ENCODE measurements around the gene KRTAP4-6. TPM values are rescaled to one million over a fixed set of nuclear protein-coding genes. Genes with fewer than 3 reads are reported as not detected.
"Not testable (repeated sequence)": the region's sequence is repeated elsewhere in the genome, so short reads cannot be mapped to it uniquely, and the experiment has no call there.

Gene KRTAP4-6
- total and polyA plus RNA-seq, 2 of the 8 experiments (the other 6 are each of a cell fraction or from before 2014, with no cell fraction given), result not detected

DNA sequence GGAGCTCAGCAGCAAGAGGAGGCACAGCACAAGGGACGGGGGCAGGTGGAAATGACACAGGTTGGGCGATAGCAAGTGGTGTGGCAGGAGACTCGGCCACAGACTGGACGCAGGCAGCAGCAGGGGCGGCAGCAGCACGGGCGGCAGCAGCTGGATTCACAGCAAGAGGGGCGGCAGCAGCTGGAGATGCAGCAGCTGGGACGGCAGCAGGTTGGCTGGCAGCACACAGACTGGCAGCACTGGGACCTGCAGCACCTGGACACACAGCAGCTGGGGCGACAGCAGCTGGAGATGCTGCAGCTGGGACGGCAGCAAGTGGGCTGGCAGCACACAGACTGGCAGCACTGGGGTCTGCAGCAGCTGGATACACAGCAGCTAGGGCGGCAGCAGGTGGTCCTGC lies 479 bp downstream of the KRTAP4-6 start:
- DNase-seq (ENCODE audit: low read depth in 1 of 2, low spot score in 2 of 2); H3K27ac ChIP-seq (ENCODE audit: low read depth, low read length); H3K4me2 ChIP-seq (ENCODE audit: insufficient read depth in 1 of 2, low read depth in 2 of 2, low read length in 2 of 2); H2BK120ac ChIP-seq (replicated peaks; ENCODE audit: low read depth, low read length); H2AK5ac ChIP-seq (ENCODE audit: low read depth, low read length); H3K18ac ChIP-seq (ENCODE audit: extremely low read depth, low read length); H3K36me3 ChIP-seq (ENCODE audit: control insufficient read depth in 2 of 4, insufficient read depth in 4 of 4, low read length in 3 of 4); FAIRE-seq; H4K5ac ChIP-seq (ENCODE audit: insufficient read length, low read depth, low read length); H4K8ac ChIP-seq (ENCODE audit: extremely low read depth, insufficient read depth, low read length); CTCF ChIA-PET (ENCODE audit: partially characterized antibody); H3K14ac ChIP-seq (ENCODE audit: insufficient read length); H2AFZ ChIP-seq (ENCODE audit: low read length); H2BK20ac ChIP-seq (ENCODE audit: low read length); H3K56ac ChIP-seq (replicated peaks; ENCODE audit: insufficient read length, low read depth, low read length); H2BK5ac ChIP-seq (ENCODE audit: low read depth, low read length); H3K4me1 ChIP-seq (replicated peaks in 1 of 4; ENCODE audit: control insufficient read depth in 3 of 4, insufficient read depth in 4 of 4, low read length in 3 of 4); H3K9ac ChIP-seq (replicated peaks in 1 of 4; ENCODE audit: extremely low read depth in 1 of 4, low read depth in 3 of 4, low read length in 3 of 4); H2BK15ac ChIP-seq (ENCODE audit: low read length); H3K4me3 ChIP-seq (ENCODE audit: extremely low read depth in 1 of 4, insufficient read depth in 2 of 4, low read depth in 3 of 4, low read length in 4 of 4); H3K23ac ChIP-seq (ENCODE audit: insufficient read length); POLR2A ChIA-PET (ENCODE audit: partially characterized antibody); H4K20me1 ChIP-seq (replicated peaks in 1 of 2; ENCODE audit: control insufficient read depth in 1 of 2, insufficient read depth in 2 of 2, low read length in 2 of 2); H3K23me2 ChIP-seq (ENCODE audit: low read depth, low read length); H3K4ac ChIP-seq (replicated peaks; ENCODE audit: insufficient read length, low read depth, low read length); H3K79me1 ChIP-seq (ENCODE audit: low read depth, low read length); H3K79me2 ChIP-seq (ENCODE audit: control insufficient read depth in 1 of 2, insufficient read depth in 2 of 2, low read length in 2 of 2); H3K27me3 ChIP-seq (replicated peaks in 1 of 4; ENCODE audit: control insufficient read depth in 3 of 4, extremely low read depth in 1 of 4, insufficient read depth in 3 of 4, low read length in 3 of 4); H2BK12ac ChIP-seq (ENCODE audit: low read depth, low read length); H4K91ac ChIP-seq (replicated peaks; ENCODE audit: insufficient read length, low read length): not testable (repeated sequence)
- WGBS, 2 experiments (ENCODE audit: extremely low coverage in 1 of 2, insufficient coverage in 1 of 2, insufficient read length in 1 of 2, insufficient replicate concordance in 2 of 2, low coverage in 1 of 2, low lambda C conversion rate in 2 of 2, missing lambda C conversion rate in 1 of 2), result 89% methylated on average over 12 of the region's 12 CpGs; no CpG with 5 or more reads in 1 of the 2 experiments
- H3K9me3 ChIP-seq (ENCODE audit: insufficient read depth in 2 of 2, low read depth in 1 of 2, low read length in 1 of 2), result peaks cover 12% of the 10 kb centered on the region in 2 experiments; a peak in 3 of 4 replicates

All from H1 (cell line).